GM12874 (cell line): ENCODE data around the gene TMEM132C.

Source experiments
- CTCF ChIP-seq: IDR thresholded peaks from 2 replicates; pipeline ENCODE4 v1.5.1; 2011; ENCODE audit warnings: low read depth, mild to moderate bottlenecking, control low read depth, low read length, moderate library complexity; ENCODE audit not compliant: insufficient read depth

TMEM132C gene

GRCh38 chr12:128420163-128420562, 153.2 kb downstream of the TMEM132C start:
- TF ChIP-seq CTCF = no peak

- no peak for TF ChIP-seq CTCF
Measured at GRCh38 chr12:128421375-128421774, 154.4 kb downstream of the TMEM132C start.

GRCh38 chr12:128423205-128423604, 156.2 kb downstream of the TMEM132C start:
- TF ChIP-seq CTCF = no peak

- no peak for TF ChIP-seq CTCF
Measured at GRCh38 chr12:128424931-128425431, 158.0 kb downstream of the TMEM132C start.

GRCh38 chr12:128425666-128426331, 158.8 kb downstream of the TMEM132C start:
- no peak for TF ChIP-seq CTCF

GRCh38 chr12:128426511-128426910, 159.5 kb downstream of the TMEM132C start:
- TF ChIP-seq CTCF = no peak

- TF ChIP-seq CTCF = no peak
Measured at GRCh38 chr12:128439796-128440195, 172.8 kb downstream of the TMEM132C start.
